ENCODE data around the gene FBXL15. TPM values are rescaled to one million over a fixed set of nuclear protein-coding genes. Genes with fewer than 3 reads are reported as not detected.

Gene FBXL15
- total and polyA plus RNA-seq, 2 experiments from 2014 or later, result 17.7 to 23.1 TPM

GRCh38 chr10:102418622-102419268, 1.9 kb upstream of the FBXL15 start, which contains the start of gene PSD:
PSD (minus strand) TSS chr10:102418785; CDS start chr10:102417038, 1,747 bp downstream.
- no peaks in the 10 kb centered on the region for H3K79me2 ChIP-seq (ENCODE audit: insufficient read depth)
- no peaks in the 10 kb centered on the region for H3K36me3 ChIP-seq (ENCODE audit: low read depth)
- H3K9ac ChIP-seq, result no peak within 1 kb of the TSS
- no peak for DNase-seq
- no peak within 1 kb of the TSS for H3K27ac ChIP-seq
- no peaks in the 10 kb centered on the region for H3K9me3 ChIP-seq (ENCODE audit: low read depth)
- no peak within 1 kb of the TSS for H2AFZ ChIP-seq
- TF ChIP-seq EZH2 (IDR thresholded peaks at IDR 0.05; ENCODE audit: insufficient read depth, poor library complexity, severe bottlenecking), result no peak
- no peak for TF ChIP-seq EZH2phosphoT487 (IDR thresholded peaks at IDR 0.05; ENCODE audit: insufficient read depth, low read depth)
- H3F3A ChIP-seq (ENCODE audit: insufficient read depth), result peaks cover 13% of the 10 kb centered on the region; the same call in 1 of the 2 replicates
- H3K4me1 ChIP-seq (ENCODE audit: insufficient read depth), result peaks cover 18% of the 10 kb centered on the region
- H3K4me2 ChIP-seq (ENCODE audit: unreplicated experiment), result peak within 1 kb of the TSS; percentile 95
- H4K20me1 ChIP-seq (ENCODE audit: insufficient read depth), result no peaks in the 10 kb centered on the region
- no peaks in the 10 kb centered on the region for H3K9me2 ChIP-seq (ENCODE audit: insufficient read depth)
- 5% methylated on average over 31 to 44 of the region's 45 CpGs for WGBS, 2 experiments (ENCODE audit: low coverage in 1 of 2, low lambda C conversion rate in 2 of 2, missing lambda C conversion rate in 2 of 2)
- peaks cover 8% of the 10 kb centered on the region; the same call in 1 of the 2 replicates for H3K27me3 ChIP-seq (replicated peaks; ENCODE audit: insufficient read depth)
- H3K4me3 ChIP-seq, result peak within 1 kb of the TSS; percentile 84
- in situ Hi-C loops (cut with MboI), result no loop called here

DNA sequence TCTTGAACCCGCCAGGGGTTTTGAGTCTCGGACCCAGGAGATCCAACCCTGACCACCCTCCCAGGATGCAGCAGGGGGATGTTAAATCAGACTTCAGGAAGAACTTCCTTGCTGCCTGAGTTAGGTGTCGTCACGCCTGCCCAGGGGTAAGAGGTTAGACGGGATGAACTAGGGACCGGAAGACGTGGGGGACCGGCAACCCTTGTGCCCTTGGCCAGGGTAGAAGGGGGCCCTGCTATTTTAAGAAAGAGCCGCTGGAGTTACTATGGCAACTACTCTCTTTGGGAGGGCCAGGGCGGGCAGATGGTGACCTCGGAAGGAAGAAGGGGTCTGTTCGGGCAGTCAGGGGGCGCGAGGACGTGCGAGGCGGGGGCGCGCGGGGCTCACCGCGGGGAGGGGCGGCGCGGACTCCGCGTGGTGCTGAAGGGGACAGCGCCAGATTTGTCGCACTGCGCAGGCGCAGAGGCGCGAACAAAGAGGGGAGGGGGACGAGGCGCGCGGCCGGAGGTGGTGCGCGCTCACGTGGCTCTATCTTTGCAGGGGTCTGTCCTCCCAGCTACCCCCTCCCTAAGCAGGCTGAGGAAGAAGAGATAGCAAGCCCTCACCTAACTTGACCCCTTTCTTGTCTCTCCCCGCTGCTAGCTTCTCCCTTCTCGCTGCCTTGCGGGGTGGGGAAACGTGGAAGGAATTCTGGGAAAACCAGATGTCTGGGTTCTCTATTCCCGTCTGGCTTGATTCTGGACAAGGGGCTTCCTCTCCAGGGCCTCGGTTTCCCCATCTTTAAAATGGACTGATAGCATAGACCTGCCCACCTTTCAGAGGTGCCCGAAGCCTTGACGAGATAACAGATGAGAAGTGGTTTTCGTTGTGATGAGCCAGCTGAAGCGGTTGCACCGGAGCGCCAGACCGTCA, 1.1 kb upstream of the FBXL15 start:
- Histone ChIP-seq H3K4me1 (ENCODE audit: insufficient read depth) (peaks cover 18% of the 10 kb centered on the region), H3K79me2 (ENCODE audit: insufficient read depth) (no peaks in the 10 kb centered on the region), H3K4me2 (ENCODE audit: unreplicated experiment) (peak overlapping the region; percentile 95), H3K9me2 (ENCODE audit: insufficient read depth) (no peaks in the 10 kb centered on the region), H3K4me3 (peak overlapping the region; percentile 84), H3K9me3 (ENCODE audit: low read depth) (no peaks in the 10 kb centered on the region), H3K27me3 (replicated peaks; ENCODE audit: insufficient read depth) (0 out of 2 replicates have a peak, but pooled peaks cover 7% of the 10 kb centered on the region), H3K27ac (no peak overlapping the region), H3K36me3 (ENCODE audit: low read depth) (no peaks in the 10 kb centered on the region), H3F3A (ENCODE audit: insufficient read depth) (peaks cover 13% of the 10 kb centered on the region; the same call in 1 of the 2 replicates), H2AFZ (peak overlapping the region; percentile 93), H4K20me1 (ENCODE audit: insufficient read depth) (no peaks in the 10 kb centered on the region), H3K9ac (no peak overlapping the region)
- TF ChIP-seq EZH2 (IDR thresholded peaks at IDR 0.05; ENCODE audit: insufficient read depth, poor library complexity, severe bottlenecking) (no peak), EZH2phosphoT487 (IDR thresholded peaks at IDR 0.05; ENCODE audit: insufficient read depth, low read depth) (no peak)
- DNase-seq, result peak; percentile 46
- in situ Hi-C loops (cut with MboI), result no loop called here
- WGBS, 2 experiments (ENCODE audit: low coverage in 1 of 2, low lambda C conversion rate in 2 of 2, missing lambda C conversion rate in 2 of 2), result 1% methylated on average over 33 to 54 of the region's 54 CpGs

DNA sequence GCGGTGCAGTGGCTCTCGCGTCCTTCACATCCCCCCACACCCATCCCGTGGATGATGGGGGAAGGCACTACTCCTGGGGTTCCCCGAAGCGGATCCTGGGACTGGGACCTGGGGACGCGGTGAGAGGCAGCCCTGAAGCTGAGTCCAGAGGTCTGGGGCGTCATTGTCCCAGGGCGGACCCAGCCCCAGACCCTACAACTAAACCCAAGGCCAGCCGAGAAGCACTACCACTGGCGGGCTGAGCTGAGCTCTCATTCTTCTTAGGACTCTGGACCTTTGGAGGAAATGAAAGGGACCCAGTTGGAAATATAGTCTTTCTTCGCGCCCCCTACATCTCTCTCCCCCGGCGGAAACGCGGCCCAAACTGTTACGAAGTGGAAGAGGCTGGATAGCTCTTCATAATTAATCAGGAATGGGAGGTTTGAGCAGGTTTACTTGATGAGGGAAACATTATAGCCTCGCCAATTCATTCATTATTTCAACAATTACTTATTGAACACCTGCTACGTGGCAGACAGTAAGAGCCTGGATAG, 389 bp upstream of the FBXL15 start:
- H2AFZ ChIP-seq, result peak overlapping the region; percentile 93
- in situ Hi-C loops (cut with MboI), result no loop called here
- 0 to 1% methylated on average over 21 of the region's 21 CpGs for WGBS, 2 experiments (ENCODE audit: low coverage in 1 of 2, low lambda C conversion rate in 2 of 2, missing lambda C conversion rate in 2 of 2)
- no peaks in the 10 kb centered on the region for H4K20me1 ChIP-seq (ENCODE audit: insufficient read depth)
- peak overlapping the region; percentile 95 for H3K4me2 ChIP-seq (ENCODE audit: unreplicated experiment)
- H3K36me3 ChIP-seq (ENCODE audit: low read depth), result no peaks in the 10 kb centered on the region
- TF ChIP-seq EZH2 (IDR thresholded peaks at IDR 0.05; ENCODE audit: insufficient read depth, poor library complexity, severe bottlenecking) (no peak), EZH2phosphoT487 (IDR thresholded peaks at IDR 0.05; ENCODE audit: insufficient read depth, low read depth) (no peak)
- peak overlapping the region; percentile 84 for H3K4me3 ChIP-seq
- peak overlapping the region; percentile 33 for H3K27ac ChIP-seq
- DNase-seq, result no peak
- no peaks in the 10 kb centered on the region for H3K9me3 ChIP-seq (ENCODE audit: low read depth)
- H3K4me1 ChIP-seq (ENCODE audit: insufficient read depth), result peaks cover 18% of the 10 kb centered on the region
- H3F3A ChIP-seq (ENCODE audit: insufficient read depth), result peaks cover 13% of the 10 kb centered on the region; the same call in 1 of the 2 replicates
- H3K27me3 ChIP-seq (replicated peaks; ENCODE audit: insufficient read depth), result 0 out of 2 replicates have a peak, but pooled peaks cover 2% of the 10 kb centered on the region
- peak overlapping the region; percentile 83 for H3K9ac ChIP-seq
- no peaks in the 10 kb centered on the region for H3K9me2 ChIP-seq (ENCODE audit: insufficient read depth)
- H3K79me2 ChIP-seq (ENCODE audit: insufficient read depth), result no peaks in the 10 kb centered on the region

DNA sequence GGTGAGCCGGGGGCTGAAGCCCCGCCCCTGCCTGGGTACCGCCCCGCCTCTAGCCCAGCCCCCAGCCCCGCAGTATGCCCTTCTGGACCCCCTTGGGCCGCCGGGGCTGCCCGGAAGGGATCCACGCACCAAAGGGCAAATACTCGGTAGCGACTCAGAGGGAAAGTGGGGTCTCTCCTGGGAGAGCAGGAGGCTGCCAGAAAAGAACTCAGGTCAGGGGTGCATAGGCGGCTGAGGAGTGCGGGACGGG, 796 bp downstream of the FBXL15 start:
- no peaks in the 10 kb centered on the region for H3K36me3 ChIP-seq (ENCODE audit: low read depth)
- H3K4me2 ChIP-seq (ENCODE audit: unreplicated experiment), result peak overlapping the region; percentile 95
- peak overlapping the region; percentile 93 for H2AFZ ChIP-seq
- WGBS, 2 experiments (ENCODE audit: low coverage in 1 of 2, low lambda C conversion rate in 2 of 2, missing lambda C conversion rate in 2 of 2), result 0% methylated on average over 10 to 12 of the region's 14 CpGs
- peaks cover 4% of the 10 kb centered on the region; the same call in 1 of the 2 replicates for H3K79me2 ChIP-seq (ENCODE audit: insufficient read depth)
- H3K27me3 ChIP-seq (replicated peaks; ENCODE audit: insufficient read depth), result no peaks in the 10 kb centered on the region
- TF ChIP-seq EZH2 (IDR thresholded peaks at IDR 0.05; ENCODE audit: insufficient read depth, poor library complexity, severe bottlenecking), result no peak
- no peak for TF ChIP-seq EZH2phosphoT487 (IDR thresholded peaks at IDR 0.05; ENCODE audit: insufficient read depth, low read depth)
- DNase-seq, result no peak
- peak overlapping the region; percentile 83 for H3K9ac ChIP-seq
- H3K9me3 ChIP-seq (ENCODE audit: low read depth), result no peaks in the 10 kb centered on the region
- peak overlapping the region; percentile 84 for H3K4me3 ChIP-seq
- in situ Hi-C loops (cut with MboI), result no loop called here
- peaks cover 13% of the 10 kb centered on the region; the same call in 1 of the 2 replicates for H3F3A ChIP-seq (ENCODE audit: insufficient read depth)
- no peak overlapping the region for H3K27ac ChIP-seq
- H3K9me2 ChIP-seq (ENCODE audit: insufficient read depth), result no peaks in the 10 kb centered on the region
- no peaks in the 10 kb centered on the region for H4K20me1 ChIP-seq (ENCODE audit: insufficient read depth)
- H3K4me1 ChIP-seq (ENCODE audit: insufficient read depth), result peaks cover 18% of the 10 kb centered on the region
